NK-92 treated with Interleukin-12 subunit alpha and Interleukin-12 subunit beta, amount 100 ng/mL, for 24 hours (cell line): ENCODE data around the gene COL16A1.

Source experiments
- DNase-seq: peaks from one replicate; lab custom pipeline; 2025; lab: John Stamatoyannopoulos, UW

COL16A1 gene

GRCh38 chr1:31705080-31705866 lies 1.5 kb upstream of the COL16A1 start:
- DNase-seq = peak; percentile 58

GRCh38 chr1:31704271-31705079 lies 658 bp upstream of the COL16A1 start:
- DNase-seq = no peak

GRCh38 chr1:31702836-31703404 lies 897 bp downstream of the COL16A1 start:
- no peak for DNase-seq

GRCh38 chr1:31701091-31701736 lies 2.6 kb downstream of the COL16A1 start:
- DNase-seq = peak; percentile 38

GRCh38 chr1:31700468-31701090 lies 3.2 kb downstream of the COL16A1 start:
- DNase-seq = no peak

GRCh38 chr1:31699341-31699891 lies 4.4 kb downstream of the COL16A1 start:
- DNase-seq = peak; percentile 48

GRCh38 chr1:31697369-31697984 lies 6.3 kb downstream of the COL16A1 start:
- no peak for DNase-seq

GRCh38 chr1:31696242-31696641 lies 7.6 kb downstream of the COL16A1 start:
- DNase-seq = no peak

- no peak for DNase-seq
Observed at GRCh38 chr1:31695327-31695726, 8.5 kb downstream of the COL16A1 start.

GRCh38 chr1:31694964-31695313 lies 8.9 kb downstream of the COL16A1 start:
- DNase-seq = no peak

GRCh38 chr1:31694069-31694963 lies 9.5 kb downstream of the COL16A1 start:
- no peak for DNase-seq

- DNase-seq = no peak
Observed at GRCh38 chr1:31693231-31693630, 10.6 kb downstream of the COL16A1 start.

GRCh38 chr1:31691951-31692350 lies 11.9 kb downstream of the COL16A1 start:
- DNase-seq = no peak

GRCh38 chr1:31691446-31691845 lies 12.4 kb downstream of the COL16A1 start:
- DNase-seq = no peak

GRCh38 chr1:31690921-31691320 lies 12.9 kb downstream of the COL16A1 start:
- DNase-seq = no peak

- DNase-seq = no peak
Observed at GRCh38 chr1:31689854-31690253, 14.0 kb downstream of the COL16A1 start.

GRCh38 chr1:31689379-31689778 lies 14.4 kb downstream of the COL16A1 start:
- DNase-seq = no peak

- DNase-seq = no peak
Observed at GRCh38 chr1:31688233-31688918, 15.4 kb downstream of the COL16A1 start.

- DNase-seq = no peak
Observed at GRCh38 chr1:31687601-31688000, 16.2 kb downstream of the COL16A1 start.

- DNase-seq = no peak
Observed at GRCh38 chr1:31685795-31686194, 18.0 kb downstream of the COL16A1 start.
